Chondrocyte (in vitro differentiated cells): Measurements from ENCODE around the gene PRG3. TPM values are rescaled to one million over a fixed set of nuclear protein-coding genes. Genes with fewer than 3 reads are reported as not detected.

Source experiments
- DNase-seq: peaks from one replicate; pipeline ENCODE4 v3.0.0; 2021; ENCODE audit warnings: mixed read lengths, low spot score
- H3K27ac Mint-ChIP-seq: one replicate; pipeline ENCODE4 v1.8.0; 2021; ENCODE audit warnings: mild to moderate bottlenecking, moderate library complexity, mixed read lengths; ENCODE audit not compliant: unreplicated experiment
- H3K27me3 Mint-ChIP-seq: 2 replicates; pipeline ENCODE4 v1.8.0; 2021; ENCODE audit warnings: low read depth, mixed read lengths
- H3K36me3 Mint-ChIP-seq: 2 replicates; pipeline ENCODE4 v1.8.0; 2021; ENCODE audit warnings: low read depth, mixed read lengths
- H3K4me1 Mint-ChIP-seq: 2 replicates; pipeline ENCODE4 v1.8.0; 2021; ENCODE audit warnings: low read depth, mild to moderate bottlenecking, mixed read lengths
- H3K4me3 Mint-ChIP-seq: one replicate; pipeline ENCODE4 v1.8.0; 2021; ENCODE audit warnings: mild to moderate bottlenecking, moderate library complexity, mixed read lengths; ENCODE audit not compliant: unreplicated experiment
- H3K9me3 Mint-ChIP-seq: 2 replicates; pipeline ENCODE4 v1.8.0; 2021; ENCODE audit warnings: low read depth, mixed read lengths
- CTCF ChIP-seq: fragments of 200-600 bp; sonication (generic); IDR thresholded peaks from 2 replicates; pipeline ENCODE4 v1.5.0; 2021; ENCODE audit warnings: antibody characterized with exemption, mild to moderate bottlenecking, moderate library complexity
- total RNA-seq: library from RNA; stranded (reverse); gene quantifications from 3 replicates; pipeline ENCODE4 v1.2.1, GENCODE V29; 2021

Gene PRG3
- total RNA-seq, 1 donor from 2014 or later, result not detected

DNA sequence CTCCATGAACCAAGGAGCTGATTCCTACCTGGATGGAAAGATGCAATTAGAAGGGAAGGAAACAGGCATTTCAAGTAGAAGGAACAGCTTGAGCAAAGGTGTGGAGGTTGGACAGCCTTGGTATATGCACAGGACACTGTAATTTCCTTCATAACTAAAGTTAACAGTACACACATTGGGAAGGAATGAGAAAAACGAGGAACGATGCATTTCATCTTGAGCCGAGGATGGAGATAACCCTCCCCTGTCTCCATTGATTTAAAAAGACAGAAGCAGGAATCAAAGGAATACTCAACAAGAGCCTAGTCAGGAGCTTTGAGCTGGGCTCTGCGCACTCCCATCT, 11.8 kb upstream of the PRG3 start:
- H3K27ac Mint-ChIP-seq, result no peak overlapping the region
- DNase-seq, result no peak
- no peak overlapping the region for H3K4me3 Mint-ChIP-seq
- H3K4me1 Mint-ChIP-seq, result no peaks in the 10 kb centered on the region
- TF ChIP-seq CTCF, result no peak
- H3K36me3 Mint-ChIP-seq, result no peaks in the 10 kb centered on the region
- no peaks in the 10 kb centered on the region for H3K9me3 Mint-ChIP-seq
- H3K27me3 Mint-ChIP-seq, result peaks cover 51% of the 10 kb centered on the region

- Mint-ChIP-seq H3K36me3 (no peaks in the 10 kb centered on the region), H3K27ac (no peak overlapping the region), H3K9me3 (no peaks in the 10 kb centered on the region), H3K4me1 (no peaks in the 10 kb centered on the region), H3K27me3 (peaks cover 51% of the 10 kb centered on the region), H3K4me3 (no peak overlapping the region)
- no peak for DNase-seq
- no peak for TF ChIP-seq CTCF
Observed at GRCh38 chr11:57392066-57392762, 11.3 kb upstream of the PRG3 start.

GRCh38 chr11:57391539-57391938, 10.6 kb upstream of the PRG3 start:
- Mint-ChIP-seq H3K27ac (no peak overlapping the region), H3K4me3 (no peak overlapping the region), H3K27me3 (peaks cover 52% of the 10 kb centered on the region), H3K4me1 (no peaks in the 10 kb centered on the region), H3K36me3 (no peaks in the 10 kb centered on the region), H3K9me3 (no peaks in the 10 kb centered on the region)
- no peak for TF ChIP-seq CTCF
- DNase-seq, result no peak

- H3K9me3 Mint-ChIP-seq, result no peaks in the 10 kb centered on the region
- no peak for TF ChIP-seq CTCF
- no peak overlapping the region for H3K4me3 Mint-ChIP-seq
- peaks cover 56% of the 10 kb centered on the region for H3K27me3 Mint-ChIP-seq
- H3K36me3 Mint-ChIP-seq, result no peaks in the 10 kb centered on the region
- DNase-seq, result no peak
- no peaks in the 10 kb centered on the region for H3K4me1 Mint-ChIP-seq
- H3K27ac Mint-ChIP-seq, result no peak overlapping the region
Observed at GRCh38 chr11:57391111-57391510, 10.2 kb upstream of the PRG3 start.

DNA sequence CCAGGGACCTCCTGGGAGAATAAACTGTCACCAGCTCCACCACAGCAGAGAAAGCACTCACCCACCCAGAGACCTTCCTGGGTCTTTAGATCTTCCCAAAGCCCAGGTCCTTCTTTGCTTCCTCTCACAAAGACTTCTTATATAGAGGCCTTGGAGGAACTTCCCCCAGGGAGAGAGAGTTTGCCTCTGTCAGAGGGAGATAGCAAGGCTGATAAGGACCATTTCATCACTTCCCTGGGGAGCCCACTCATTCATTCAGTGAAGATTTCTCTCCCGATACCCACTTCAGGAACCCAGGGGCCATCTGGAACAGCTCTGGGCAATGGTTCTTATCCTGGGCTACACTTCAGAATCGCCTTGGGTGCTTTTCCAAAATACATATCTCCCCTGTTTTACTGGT, 9.6 kb upstream of the PRG3 start, which contains the start of gene PRG2:
Gene PRG2 (minus strand): TSS at position 116 of the 400 bp plus-strand sequence. CDS start 706 bp downstream, outside the sequence.
- Mint-ChIP-seq H3K27ac (no peak within 1 kb of the TSS), H3K27me3 (peaks cover 61% of the 10 kb centered on the region), H3K4me3 (no peak within 1 kb of the TSS), H3K4me1 (no peaks in the 10 kb centered on the region), H3K9me3 (no peaks in the 10 kb centered on the region), H3K36me3 (no peaks in the 10 kb centered on the region)
- TF ChIP-seq CTCF, result no peak
- no peak for DNase-seq
